Medulla oblongata (tissue), 1 donor: Measurements from ENCODE around the gene TTC28.
"Not testable (repeated sequence)": the region's sequence is repeated elsewhere in the genome, so short reads cannot be mapped to it uniquely, and the experiment has no call there.

Experiments
- DNase-seq: peaks from one replicate; pipeline ENCODE4 v3.0.0-alpha.2; 2015; ENCODE audit errors: extremely low spot score

TTC28 gene

DNA sequence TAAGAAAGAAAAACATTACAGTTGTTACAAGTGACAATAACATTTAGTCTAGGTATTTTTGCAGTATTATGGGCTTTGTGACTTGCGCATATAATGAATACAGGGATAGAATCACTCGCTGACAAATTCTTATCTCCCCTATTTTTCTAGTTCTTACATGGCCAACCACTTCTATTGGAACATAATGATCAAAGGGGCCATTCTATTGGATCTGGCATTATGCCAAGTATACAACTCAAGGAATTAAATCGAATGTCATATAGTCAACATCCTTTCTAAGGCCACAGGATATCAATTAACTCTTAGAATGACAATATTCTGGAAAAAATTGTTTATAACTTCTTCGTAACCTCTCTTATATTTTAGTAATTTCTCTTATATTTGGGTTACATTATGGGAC is 272.0 kb downstream of the TTC28 start:
- no peak for DNase-seq

DNA sequence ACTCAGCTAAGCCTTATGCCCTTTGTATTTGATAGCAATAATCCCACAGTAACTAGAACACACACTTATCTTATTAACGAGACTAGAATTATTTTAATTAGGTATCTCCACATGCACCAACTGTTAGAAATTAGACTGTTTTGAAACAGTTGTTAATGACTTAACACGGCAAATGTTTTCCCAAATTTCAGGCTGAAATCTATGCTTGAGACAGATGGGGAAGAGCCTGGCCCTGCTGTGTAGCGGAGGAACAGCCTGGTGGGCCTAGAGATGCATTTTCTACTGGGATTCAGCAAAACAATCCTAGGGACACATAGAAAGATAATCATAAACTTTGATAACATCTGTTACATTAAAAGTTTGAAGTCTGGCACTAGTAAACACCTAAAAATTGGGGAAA is 273.4 kb downstream of the TTC28 start:
- DNase-seq = no peak

DNA sequence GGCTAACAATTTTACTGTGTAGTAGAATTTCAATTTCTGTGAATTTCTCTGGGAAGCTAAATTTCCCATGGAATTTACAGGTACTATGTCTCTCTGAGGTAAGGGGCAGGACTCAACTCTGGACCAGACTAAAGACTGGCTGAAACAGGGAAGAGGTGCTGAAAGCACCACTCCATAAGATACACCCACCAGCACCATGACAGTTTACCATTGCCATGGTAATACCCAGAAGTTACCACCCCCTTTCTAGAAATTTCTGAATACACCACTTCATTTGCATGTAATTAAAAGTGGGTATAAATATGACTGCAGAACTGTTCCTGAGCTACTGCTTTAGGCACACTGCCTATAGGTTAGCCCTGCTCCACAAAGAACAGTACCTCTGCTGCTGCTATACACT is 274.1 kb downstream of the TTC28 start:
- DNase-seq = no peak

DNA sequence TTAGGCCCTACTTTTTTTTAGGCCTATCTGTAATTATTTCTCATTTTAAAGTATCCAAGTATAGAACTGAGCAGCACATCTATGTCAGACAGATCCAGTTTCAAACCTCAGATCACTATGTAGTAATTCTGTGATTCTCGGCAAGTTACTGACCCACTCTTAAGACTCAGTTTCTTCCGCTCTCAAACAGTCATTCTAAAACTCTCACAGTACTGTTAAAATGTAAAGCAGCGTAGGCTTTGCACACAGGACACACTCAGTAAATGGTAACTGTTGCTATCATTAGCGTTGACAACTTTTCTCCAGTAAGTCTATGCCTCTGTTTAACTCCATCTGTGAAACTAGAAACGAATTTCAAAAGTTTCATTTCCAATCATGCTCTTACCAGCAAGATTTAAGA is 277.1 kb downstream of the TTC28 start:
- DNase-seq = no peak

DNA sequence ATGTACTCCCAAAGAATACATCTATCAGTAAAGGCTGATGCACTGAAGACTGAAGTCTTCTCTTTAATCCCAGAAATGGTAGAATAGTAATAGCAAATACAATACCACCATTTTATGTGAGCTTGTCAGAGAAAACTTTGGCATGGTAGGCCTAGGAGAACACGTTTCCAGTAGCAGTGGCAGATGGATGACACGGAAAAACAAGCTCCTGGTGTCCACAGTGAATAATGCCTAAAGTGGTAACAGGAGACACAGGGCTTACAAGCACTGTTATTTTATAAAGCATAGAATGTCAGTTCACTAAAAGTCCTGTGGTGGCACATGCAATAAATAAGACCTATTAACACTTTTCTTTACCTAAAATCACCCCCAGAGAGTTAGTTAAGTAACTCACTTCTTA is 277.6 kb downstream of the TTC28 start:
- no peak for DNase-seq

DNA sequence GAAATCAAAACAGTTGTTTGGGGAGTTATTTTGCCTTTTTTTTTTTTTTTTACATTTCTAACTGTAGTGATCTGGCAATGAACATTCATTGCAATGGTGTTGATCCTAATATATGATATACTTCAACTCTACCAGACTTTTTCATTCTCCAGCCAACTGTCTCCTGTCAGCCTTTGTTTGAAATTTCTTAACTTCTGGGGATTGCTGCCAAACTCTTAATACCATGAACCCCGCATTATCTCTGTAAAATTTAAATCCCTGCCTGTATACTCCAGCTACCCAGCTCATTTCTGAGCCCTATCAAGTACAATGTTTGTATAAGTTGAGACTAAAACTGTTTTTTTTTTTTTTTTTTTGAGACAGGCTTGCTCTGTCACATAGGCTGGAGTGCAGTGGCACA is 280.7 kb downstream of the TTC28 start:
- no peak for DNase-seq

DNA sequence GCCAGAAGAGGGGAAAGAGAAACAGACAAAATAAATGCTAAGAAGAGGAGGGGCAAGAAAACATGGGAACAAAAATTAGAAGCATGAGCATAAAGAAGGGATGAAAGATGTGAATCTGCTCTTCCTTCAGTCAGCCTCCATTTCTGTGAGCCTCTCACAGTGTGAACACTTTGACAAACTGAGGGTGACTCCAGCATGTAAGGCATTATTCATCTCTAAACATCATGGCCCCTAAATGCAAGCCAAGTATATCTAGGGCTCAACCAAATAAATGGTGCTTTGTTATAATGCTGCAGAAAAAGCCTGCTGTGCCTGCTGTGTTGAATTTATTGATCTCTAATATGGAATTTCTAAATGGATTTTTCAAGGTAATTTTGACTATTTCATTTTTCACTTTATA is 281.3 kb downstream of the TTC28 start:
- peak; percentile 51 for DNase-seq

DNA sequence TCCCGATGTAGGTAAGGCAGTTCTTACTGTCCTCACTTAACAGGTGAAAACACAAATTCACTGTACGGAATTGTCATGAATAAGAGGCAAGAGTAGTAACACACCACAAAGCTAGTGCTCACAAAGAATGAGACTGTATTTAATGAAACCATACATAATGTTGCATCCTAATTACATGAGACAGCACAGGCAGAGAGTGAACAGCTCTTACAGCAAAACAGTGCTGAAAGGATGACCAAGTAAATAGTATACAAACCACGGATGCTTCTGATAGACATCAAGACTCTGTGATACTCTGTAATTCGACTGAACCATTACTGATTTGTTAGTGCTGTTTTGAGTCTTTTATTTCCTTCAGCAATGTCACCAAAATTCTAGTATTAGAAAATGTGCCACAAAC is 282.3 kb downstream of the TTC28 start:
- no peak for DNase-seq

DNA sequence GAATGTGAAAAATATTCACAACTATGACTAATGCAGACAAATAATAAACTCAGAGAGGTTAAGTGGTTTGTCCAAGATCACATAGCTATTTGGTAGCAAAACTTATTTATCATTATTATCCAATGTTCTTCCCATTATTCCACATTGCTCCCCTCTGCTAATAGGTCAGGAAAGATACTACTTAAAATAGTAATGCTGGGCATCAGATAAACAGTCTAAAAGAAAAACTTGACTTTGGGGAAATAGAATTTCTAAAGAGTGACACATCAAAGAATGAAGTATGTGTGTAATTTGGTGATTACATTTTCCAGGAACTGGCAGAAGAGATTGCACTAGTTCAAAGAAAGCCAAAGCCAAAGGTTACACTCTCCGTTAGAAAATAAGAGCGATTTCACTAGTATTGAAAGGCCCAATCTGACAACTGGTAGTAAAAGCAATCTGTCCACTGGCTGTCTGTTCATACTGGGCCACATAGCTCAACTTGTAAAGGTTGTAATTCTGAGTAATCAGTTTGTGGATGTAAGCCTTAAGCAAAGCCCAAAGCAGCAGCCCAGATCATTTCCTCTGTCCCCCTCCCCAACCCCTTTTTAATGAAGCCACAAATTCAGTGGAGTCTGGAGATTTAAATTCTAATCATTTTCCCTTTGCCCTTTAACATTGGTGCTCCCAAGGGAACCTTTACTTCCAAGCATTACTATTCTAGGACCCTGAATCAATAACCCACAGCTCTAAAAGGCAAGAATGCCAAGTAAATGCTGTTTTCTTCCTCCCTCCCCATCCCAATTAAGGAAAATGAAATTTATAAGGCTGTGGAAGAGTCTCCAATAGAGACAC is 283.5 kb downstream of the TTC28 start:
- no peak for DNase-seq

DNA sequence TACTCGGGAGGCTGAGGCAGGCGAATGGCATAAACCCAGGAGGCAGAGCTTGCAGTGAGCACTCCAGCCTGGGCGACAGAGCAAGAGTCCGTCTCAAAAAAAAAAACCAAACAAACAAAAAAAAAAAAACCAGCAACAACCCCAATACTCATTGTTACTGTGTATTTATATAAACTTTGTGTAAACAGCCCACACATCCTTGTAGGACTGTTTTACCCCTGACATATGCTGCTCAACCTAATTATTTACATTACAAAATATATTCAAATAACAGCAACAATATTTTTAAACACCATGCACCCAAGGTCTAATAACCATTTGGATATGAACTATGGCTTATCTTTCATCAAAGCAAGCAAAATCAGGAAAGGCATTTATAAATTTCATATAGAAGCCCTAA is 284.1 kb downstream of the TTC28 start:
- no peak for DNase-seq

DNA sequence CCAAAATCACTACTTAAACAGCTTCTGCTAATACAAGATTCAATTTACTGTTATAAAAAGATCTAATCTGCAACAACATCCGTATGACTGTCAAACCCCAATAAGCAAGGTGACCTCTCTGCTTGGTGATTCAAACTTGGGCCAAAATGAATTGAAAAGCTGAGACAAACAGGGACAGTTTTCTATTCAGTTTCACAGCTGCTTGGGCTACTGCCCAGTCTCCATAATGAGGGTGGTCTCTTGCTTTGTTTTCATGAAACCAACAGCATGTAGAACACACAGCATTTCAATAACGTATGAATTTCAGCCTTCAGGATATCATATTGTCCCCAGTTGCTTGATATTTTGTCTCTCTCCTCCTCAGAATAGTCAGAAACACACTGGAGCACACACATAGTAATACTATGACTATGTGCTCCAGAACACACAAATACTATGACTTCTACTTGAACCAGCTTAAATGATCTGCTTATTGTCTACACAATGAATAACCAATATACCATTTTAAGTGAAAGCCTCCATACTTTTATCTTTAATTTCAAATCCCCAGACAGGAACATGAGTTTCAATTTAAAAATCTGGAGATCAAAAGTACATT is 285.0 kb downstream of the TTC28 start:
- DNase-seq = peak; percentile 43

DNA sequence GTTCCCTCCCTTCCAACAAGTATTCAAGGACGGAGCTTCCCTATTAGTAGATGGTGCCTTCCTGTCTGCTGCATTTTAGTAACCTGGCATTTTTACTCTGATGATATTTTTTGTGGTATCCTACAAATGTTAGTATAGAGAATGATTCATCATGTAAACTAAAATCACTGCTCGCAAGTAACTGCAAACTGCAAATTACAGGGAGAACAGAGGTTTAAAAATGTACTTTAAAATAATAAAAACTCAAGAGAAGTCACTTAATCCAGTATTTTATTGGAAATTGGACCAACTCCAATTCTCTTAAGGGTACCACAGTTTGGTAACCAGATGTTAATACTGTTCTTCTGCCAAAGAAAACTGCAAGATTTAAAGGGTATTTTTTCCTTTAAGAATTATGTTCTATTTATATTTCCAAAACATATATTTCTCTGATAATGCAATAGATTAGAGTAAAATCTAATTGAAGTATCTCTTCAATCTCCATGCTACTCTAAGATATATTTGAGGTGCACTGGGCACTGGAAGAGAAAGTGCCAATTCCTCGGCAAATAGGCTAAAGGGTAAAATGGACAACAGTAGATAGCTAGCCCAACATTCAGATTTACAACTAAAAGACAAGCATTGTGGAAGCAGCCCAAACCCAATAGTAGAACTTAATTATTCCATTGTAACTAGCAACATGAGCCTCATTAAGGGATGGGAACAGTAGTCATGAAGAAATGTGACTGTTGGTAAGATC is 298.0 kb downstream of the TTC28 start:
- DNase-seq = no peak

DNA sequence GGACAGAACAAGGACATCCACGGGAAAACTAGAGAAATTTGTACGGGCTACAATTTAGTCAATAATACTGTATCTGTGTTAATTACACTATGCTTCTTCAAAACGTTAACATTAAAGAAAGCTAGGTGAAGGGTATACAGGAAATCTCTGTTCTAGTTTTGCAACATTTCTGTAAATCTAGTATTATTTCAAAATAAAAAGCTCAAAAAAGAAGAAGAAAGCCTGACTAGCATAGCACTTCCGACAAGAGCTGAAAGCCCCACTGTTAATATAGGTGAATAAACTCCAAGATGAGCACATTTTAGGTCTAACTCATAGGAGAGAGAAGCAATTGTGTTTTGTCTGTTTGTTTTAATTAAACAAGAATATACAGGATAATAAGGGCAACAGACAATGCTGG is 299.7 kb downstream of the TTC28 start:
- no peak for DNase-seq

DNA sequence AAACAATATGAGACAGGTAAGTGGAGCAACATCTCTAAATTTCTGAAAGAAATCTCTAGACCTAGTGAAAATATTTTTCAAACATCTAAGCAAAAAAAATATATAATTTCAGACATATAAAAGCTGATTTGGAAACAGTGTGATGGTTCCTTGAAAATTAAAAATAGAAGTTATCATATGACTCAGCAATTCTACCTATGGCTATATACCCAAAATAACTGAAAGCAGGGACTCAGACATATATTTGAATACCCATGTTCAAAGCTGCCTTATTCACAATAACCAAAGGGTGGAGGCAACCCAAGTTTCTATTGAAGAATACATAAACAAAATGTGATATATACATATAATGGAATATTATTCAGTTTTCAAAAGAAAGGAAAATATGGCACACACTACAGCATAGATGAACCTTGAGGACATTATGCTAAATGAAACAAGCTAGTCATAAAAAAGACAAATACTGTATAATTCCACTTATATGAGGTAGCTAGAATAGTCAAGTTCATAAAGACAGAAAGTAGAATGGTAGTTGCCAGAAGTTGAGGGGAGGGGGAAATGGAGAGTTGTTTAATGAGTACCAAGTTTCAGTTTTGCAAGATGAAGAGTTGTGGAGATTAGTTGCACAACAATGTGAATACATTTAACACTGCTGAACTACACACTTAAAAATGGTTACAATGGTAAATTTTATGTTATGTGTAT is 300.4 kb downstream of the TTC28 start:
- DNase-seq = no peak

DNA sequence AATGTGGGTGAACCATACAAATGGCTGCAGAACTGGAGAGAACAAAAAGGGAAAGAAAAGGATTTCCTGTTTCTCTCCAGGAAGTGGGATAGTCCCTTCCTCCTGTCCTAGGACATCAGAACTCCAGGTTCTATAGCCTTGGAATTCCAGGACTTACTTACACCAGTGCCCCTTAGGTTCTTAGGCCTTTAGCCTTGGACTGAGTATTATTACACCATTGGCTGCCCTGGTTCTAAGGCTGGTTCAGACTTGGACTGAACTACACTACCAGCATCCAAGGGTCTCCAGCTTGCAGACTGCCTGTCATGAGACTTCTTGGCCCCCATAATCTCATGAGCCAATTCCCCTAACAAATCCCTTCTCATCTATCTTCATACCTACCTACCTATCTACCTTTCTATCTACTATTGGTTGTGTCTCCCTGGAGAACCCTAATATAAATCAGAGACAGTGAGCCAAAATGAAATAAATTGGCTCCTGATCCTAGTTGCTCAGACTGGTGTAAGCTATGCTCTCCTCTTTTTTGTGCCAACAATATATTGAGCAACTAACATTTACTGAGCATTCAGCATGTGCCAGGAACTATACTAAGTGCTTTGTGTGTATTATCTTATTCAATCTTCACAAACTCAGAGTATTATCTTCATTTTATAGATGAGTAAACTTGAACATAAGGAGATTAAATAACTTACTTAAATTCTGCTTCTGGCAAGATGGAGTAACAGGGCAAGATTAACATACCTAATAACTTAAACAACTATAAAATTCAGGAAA is 303.7 kb downstream of the TTC28 start:
- DNase-seq = no peak

DNA sequence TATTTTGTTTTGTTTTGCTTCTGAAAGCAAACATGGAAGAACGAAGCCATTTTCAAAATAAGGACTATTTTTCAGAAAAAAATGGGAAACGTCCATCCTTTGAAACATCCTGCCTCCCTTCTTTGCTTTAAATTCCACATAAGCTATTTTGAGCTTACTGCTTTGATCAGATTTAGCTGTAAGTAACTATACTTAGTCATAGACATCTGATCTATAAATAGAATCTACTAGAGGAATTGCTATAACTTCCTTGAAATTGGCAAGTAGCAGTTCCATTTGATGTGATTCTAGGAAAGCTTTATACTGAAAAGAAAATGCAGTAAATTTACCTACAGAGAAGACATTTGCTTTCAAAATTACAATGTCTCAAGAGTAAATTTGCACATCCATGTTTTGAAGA is 305.8 kb downstream of the TTC28 start:
- no peak for DNase-seq

DNA sequence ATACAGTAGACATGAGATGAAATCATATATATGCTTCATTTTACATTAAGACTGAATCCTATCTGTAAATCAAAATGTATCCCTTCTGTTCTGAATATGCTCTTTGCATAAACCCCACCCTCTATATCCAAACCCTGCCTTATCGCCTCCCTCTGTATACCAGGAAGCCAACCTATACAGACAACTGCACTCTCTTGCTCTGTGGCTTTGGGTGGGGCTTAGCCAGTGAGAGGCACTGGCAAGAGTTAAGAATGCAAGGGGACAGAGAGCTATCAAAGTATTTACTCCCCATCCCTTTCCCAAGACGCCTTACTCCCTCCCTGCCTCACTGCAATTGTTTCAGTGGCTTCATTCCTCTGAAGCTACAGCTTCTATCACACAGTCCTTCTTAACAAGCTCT is 309.8 kb downstream of the TTC28 start:
- DNase-seq = no peak

DNA sequence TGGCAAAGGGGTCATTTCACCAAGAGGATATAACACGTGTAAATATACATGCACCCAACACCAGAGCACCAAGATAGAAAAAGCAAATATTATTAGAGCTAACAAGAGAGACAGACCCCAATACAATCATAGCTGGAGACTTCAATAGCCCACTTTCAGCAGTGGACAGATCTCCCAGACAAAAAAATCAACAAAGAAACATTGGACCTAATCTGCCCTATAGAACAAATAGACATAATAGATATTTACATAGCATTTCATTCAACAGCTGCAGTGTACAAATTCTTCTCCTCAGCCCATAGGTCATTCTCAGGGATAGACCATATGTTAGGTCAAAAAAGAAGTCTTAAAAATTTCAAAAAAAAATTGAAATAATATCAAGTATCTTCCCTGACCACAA is 312.8 kb downstream of the TTC28 start:
- no peak for DNase-seq

DNA sequence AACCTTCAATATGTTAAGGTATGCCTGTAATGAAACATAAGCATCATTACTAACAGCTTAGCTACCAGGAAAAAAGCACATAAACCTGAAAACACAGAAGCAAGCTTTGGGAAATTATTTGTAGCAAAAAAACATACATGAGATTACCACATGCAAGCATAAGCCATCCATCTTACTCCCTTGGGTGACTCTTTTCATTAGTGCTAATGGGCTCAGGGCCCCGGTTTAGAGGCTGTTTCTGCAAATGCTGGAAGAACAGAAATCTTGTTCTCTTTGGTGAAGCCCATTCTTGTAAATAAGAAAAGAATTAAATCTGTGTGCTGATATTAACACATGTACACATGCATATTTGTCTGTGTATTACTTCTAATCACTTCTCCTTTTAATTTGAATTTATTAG is 314.3 kb downstream of the TTC28 start:
- no peak for DNase-seq

DNA sequence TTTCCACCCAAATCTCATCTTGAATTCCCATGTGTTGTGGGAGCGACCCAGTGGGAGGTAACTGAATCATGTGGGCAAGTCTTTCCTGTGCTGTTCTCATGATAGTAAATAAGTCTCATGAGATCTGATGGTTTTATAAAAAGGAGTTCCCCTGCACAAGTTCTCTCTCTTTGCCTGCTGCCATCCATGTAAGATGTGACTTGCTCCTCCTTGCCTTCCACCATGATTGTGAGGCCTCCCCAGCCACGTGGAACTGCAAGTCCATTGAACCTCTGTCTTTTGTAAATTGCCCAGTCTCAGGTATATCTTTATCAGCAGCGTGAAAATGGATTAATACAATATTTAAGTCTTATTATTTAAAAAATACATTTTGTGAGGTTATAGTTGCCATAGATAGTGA is 315.5 kb downstream of the TTC28 start:
- not testable (repeated sequence) for DNase-seq

DNA sequence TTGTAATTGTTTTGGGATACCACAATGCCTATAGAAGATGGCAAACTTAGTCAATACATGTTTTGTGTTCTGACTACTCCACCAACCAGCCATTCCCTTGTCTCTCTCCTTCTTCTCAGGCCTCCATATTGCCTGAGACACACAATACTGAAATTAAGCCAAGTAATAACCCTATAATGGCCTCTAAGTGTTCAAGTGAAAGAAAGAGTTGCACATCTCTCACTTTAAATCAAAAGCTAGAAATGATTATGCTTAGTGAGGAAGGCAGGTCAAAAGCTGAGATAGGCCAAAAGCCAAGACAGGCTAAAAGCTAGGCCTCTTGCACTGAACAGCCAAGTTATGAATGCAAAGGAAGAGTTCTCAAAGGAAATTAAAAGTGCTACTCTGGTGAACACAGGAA is 318.7 kb downstream of the TTC28 start:
- DNase-seq = no peak

DNA sequence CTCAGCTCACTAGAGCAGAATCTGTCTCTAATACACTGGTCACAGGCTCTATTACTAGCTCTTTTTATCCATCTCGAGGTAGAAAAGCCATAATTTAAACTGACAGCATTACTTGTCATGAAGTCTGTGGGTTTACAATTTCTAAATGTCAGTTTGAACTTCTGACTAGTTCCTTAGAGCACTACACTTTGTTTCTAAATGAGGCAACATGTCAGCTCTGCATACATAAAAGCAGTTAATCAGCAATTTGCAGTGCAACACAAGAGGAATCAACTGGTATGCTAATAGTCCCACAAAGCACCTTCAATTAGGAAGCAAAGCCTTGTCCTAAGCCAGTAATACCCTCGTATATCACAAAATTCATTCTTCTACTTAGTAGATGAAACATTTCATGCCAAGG is 321.3 kb downstream of the TTC28 start:
- DNase-seq = no peak
